HG03378 (cell line): ENCODE results near the gene MTF2.
A peak's percentile ranks its signal among the peaks of the same experiment; 100 is the strongest.
"Not testable (repeated sequence)": the region's sequence is repeated elsewhere in the genome, so short reads cannot be mapped to it uniquely, and the experiment has no call there.

Experiments used
- ATAC-seq: cut with Tn5 transposase; IDR thresholded peaks from one replicate; pipeline ENCODE4 v1.9.1; 2021; ENCODE audit warnings: mild to moderate bottlenecking, moderate library complexity; ENCODE audit not compliant: unreplicated experiment

Gene MTF2

GRCh38 chr1:93078986-93079654 is at the start of gene MTF2:
MTF2 (plus strand) TSS chr1:93079283; CDS start chr1:93079527, 244 bp downstream.
- ATAC-seq = peak; percentile 67

GRCh38 chr1:93029317-93029716 is 49.8 kb upstream of the MTF2 start:
- ATAC-seq = no peak

GRCh38 chr1:93030191-93030590 is 48.9 kb upstream of the MTF2 start:
- not testable (repeated sequence) for ATAC-seq

- no peak for ATAC-seq
Observed at GRCh38 chr1:93031711-93032110, 47.4 kb upstream of the MTF2 start.

- ATAC-seq = no peak
Observed at GRCh38 chr1:93033029-93033428, 46.1 kb upstream of the MTF2 start.

GRCh38 chr1:93033785-93034184 is 45.3 kb upstream of the MTF2 start:
- peak; percentile 87 for ATAC-seq

- ATAC-seq = no peak
Observed at GRCh38 chr1:93034397-93034796, 44.7 kb upstream of the MTF2 start.

- no peak for ATAC-seq
Observed at GRCh38 chr1:93036672-93037071, 42.4 kb upstream of the MTF2 start.

- ATAC-seq = peak; percentile 68
Observed at GRCh38 chr1:93042187-93043056, 36.7 kb upstream of the MTF2 start.

- ATAC-seq = no peak
Observed at GRCh38 chr1:93043057-93043557, 36.0 kb upstream of the MTF2 start.

- ATAC-seq = no peak
Observed at GRCh38 chr1:93047618-93048017, 31.5 kb upstream of the MTF2 start.

GRCh38 chr1:93051961-93052360 is 27.1 kb upstream of the MTF2 start:
- ATAC-seq = no peak

- ATAC-seq = no peak
Observed at GRCh38 chr1:93056214-93056613, 22.9 kb upstream of the MTF2 start.

GRCh38 chr1:93056649-93057048 is 22.4 kb upstream of the MTF2 start:
- no peak for ATAC-seq

- ATAC-seq = no peak
Observed at GRCh38 chr1:93061895-93062792, 16.9 kb upstream of the MTF2 start.

- no peak for ATAC-seq
Observed at GRCh38 chr1:93076268-93076667, 2.8 kb upstream of the MTF2 start.

GRCh38 chr1:93078203-93078602 is 880 bp upstream of the MTF2 start:
- no peak for ATAC-seq

- ATAC-seq = no peak
Observed at GRCh38 chr1:93078638-93078985, 471 bp upstream of the MTF2 start.

GRCh38 chr1:93079685-93080141 is 630 bp downstream of the MTF2 start:
- no peak for ATAC-seq

GRCh38 chr1:93080179-93080823 is 1.2 kb downstream of the MTF2 start:
- peak; percentile 82 for ATAC-seq
